HG02678 (cell line): ENCODE results near the gene CYP3A7.
"Not testable (repeated sequence)": the region's sequence is repeated elsewhere in the genome, so short reads cannot be mapped to it uniquely, and the experiment has no call there.

Source experiments
- ATAC-seq: cut with Tn5 transposase; IDR thresholded peaks from one replicate; pipeline ENCODE4 v1.9.1; 2021; ENCODE audit warnings: mild to moderate bottlenecking, moderate library complexity; ENCODE audit not compliant: unreplicated experiment

CYP3A7 gene

DNA sequence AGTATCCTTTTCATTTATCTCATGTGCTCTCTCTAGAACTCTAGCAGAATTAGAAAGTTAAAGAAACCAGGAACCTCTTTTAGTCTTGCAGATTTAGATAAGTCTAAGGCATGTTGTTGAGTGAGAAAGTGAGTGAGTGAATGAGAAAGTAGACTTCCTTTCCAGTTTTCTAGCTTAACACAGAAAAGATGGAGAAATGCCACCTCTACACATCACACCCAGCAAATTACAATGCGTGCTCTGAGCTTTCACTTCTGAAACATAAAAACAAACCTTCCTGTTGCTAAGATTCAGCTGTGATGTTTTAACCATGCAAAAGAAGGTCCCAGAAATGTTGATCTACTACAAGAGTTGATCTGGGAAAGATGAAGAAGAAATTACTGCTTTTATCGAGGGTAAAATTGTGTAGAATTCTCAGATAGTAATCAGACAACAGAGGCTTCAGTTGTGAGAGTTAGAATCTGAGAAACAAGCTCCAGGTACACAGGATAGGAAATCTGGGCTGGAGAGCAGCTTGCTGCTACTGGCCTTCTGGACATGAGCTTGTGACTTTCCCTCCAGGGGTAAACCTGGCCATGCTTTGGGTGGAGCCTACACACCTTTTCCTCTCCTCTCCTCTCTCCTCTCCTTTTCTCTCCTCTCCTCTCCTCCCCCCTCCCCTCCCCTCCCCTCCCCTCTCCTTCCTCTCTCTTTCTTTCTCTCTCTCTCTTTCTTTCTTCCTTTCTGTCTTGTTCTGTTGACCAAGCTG is 59.8 kb downstream of the CYP3A7 start:
- ATAC-seq = no peak

GRCh38 chr7:99672573-99672972 is 62.4 kb downstream of the CYP3A7 start:
- ATAC-seq = no peak

- no peak for ATAC-seq
Observed at GRCh38 chr7:99669782-99670181, 65.2 kb downstream of the CYP3A7 start.

- ATAC-seq = no peak
Observed at GRCh38 chr7:99668541-99668940, 66.5 kb downstream of the CYP3A7 start.

DNA sequence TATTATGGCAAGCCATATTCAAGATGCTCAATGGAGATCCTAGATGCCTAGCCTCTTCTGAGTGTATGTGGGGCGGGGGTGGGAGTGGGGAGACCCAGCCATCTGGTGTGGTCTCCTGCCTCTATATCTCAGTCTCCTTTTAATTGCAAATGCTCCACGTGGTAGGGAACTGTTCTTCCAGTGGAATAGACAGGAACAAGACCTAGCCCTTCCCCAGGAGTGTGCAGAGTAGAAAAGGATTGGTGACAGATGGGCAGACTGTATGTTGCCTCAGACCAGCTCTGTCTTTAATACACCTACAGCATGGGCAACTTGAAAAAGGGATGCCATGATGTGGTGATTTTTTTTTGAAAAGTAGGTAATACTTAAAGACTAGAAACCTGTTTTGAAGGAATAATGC is 67.8 kb downstream of the CYP3A7 start:
- no peak for ATAC-seq

- ATAC-seq = no peak
Observed at GRCh38 chr7:99666013-99666395, 69.0 kb downstream of the CYP3A7 start.

GRCh38 chr7:99665312-99666012 is 69.5 kb downstream of the CYP3A7 start:
- no peak for ATAC-seq

- not testable (repeated sequence) for ATAC-seq
Observed at GRCh38 chr7:99657879-99658278, 77.1 kb downstream of the CYP3A7 start.
